GM23248 (cell line): Measurements from ENCODE around the gene TRAF3.

Experiments
- EZH2 ChIP-seq: fragments of 200-600 bp; sonication (generic); IDR thresholded peaks from 2 replicates; pipeline ENCODE4 v1.6.1; 2018; ENCODE audit warnings: antibody characterized with exemption, mild to moderate bottlenecking; ENCODE audit not compliant: insufficient read depth, poor library complexity, severe bottlenecking
- EZH2phosphoT487 ChIP-seq: fragments of 200-600 bp; sonication (generic); IDR thresholded peaks from 2 replicates; pipeline ENCODE4 v1.6.1; 2018; ENCODE audit warnings: antibody characterized with exemption, moderate library complexity, mild to moderate bottlenecking, low read depth; ENCODE audit not compliant: insufficient read depth

- TF ChIP-seq EZH2 (no peak), EZH2phosphoT487 (no peak)
These were observed 1.1 kb upstream of the TRAF3 start for GRCh38 chr14:102775855-102776760.
